Measurements from ENCODE around the gene CFAP20.

GRCh38 chr16:58116529-58116928, 12.7 kb downstream of the CFAP20 start:
- TF ChIP-seq EZH2 (IDR thresholded peaks at IDR 0.05; ENCODE audit: low read depth, unreplicated experiment), result no peak
- TF ChIP-seq, protein P1, sequence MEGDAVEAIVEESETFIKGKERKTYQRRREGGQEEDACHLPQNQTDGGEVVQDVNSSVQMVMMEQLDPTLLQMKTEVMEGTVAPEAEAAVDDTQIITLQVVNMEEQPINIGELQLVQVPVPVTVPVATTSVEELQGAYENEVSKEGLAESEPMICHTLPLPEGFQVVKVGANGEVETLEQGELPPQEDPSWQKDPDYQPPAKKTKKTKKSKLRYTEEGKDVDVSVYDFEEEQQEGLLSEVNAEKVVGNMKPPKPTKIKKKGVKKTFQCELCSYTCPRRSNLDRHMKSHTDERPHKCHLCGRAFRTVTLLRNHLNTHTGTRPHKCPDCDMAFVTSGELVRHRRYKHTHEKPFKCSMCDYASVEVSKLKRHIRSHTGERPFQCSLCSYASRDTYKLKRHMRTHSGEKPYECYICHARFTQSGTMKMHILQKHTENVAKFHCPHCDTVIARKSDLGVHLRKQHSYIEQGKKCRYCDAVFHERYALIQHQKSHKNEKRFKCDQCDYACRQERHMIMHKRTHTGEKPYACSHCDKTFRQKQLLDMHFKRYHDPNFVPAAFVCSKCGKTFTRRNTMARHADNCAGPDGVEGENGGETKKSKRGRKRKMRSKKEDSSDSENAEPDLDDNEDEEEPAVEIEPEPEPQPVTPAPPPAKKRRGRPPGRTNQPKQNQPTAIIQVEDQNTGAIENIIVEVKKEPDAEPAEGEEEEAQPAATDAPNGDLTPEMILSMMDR (conservative IDR thresholded peaks at IDR 0.05; ENCODE audit: low read depth in 2 of 2), result no peak

Data from GM23338 (cell line).